Body of pancreas (tissue), 4 donors: Measurements from ENCODE around the gene SLAIN2. TPM values are rescaled to one million over a fixed set of nuclear protein-coding genes. Genes with fewer than 3 reads are reported as not detected.

ENCODE experiments used
- ATAC-seq: fragments of 150-250 bp; one replicate; pipeline ENCODE4 v1.9.1; 2016
- DNase-seq, 4 donors: peaks; one replicate each; pipeline ENCODE4 v3.0.0-alpha.2; 2019
- H3K27ac ChIP-seq, 4 donors: fragments of 200-600 bp; sonication (generic); 1 replicate in 3 of 4; 2 replicates in 1 of 4; pipeline versions ENCODE4 v1.5.1 to v1.6.1; 2016 to 2019; ENCODE audit warnings: mild to moderate bottlenecking in 1 of 4, mixed read lengths in 1 of 4, moderate library complexity in 1 of 4
- H3K27me3 ChIP-seq, 2 donors: fragments of 200-600 bp; sonication (generic); one replicate each; pipeline ENCODE4 v1.6.0; 2016; ENCODE audit warnings: mild to moderate bottlenecking in 1 of 2
- H3K36me3 ChIP-seq, 2 donors: fragments of 200-600 bp; sonication (generic); replicated peaks in 1 of 2; 2 replicates each; pipeline ENCODE4 v1.5.1; 2016; ENCODE audit warnings: low read depth in 2 of 2; ENCODE audit not compliant: insufficient read depth in 1 of 2
- H3K4me1 ChIP-seq: fragments of 200-600 bp; sonication (generic); one replicate; pipeline ENCODE4 v1.6.0; 2016
- H3K4me3 ChIP-seq, 2 donors: fragments of 200-600 bp; sonication (generic); 1 replicate in 1 of 2; 2 replicates in 1 of 2; pipeline ENCODE4 v1.5.1; 2016 to 2019
- H3K9me3 ChIP-seq, 3 donors: fragments of 200-600 bp; sonication (generic); 1 replicate in 2 of 3; 2 replicates in 1 of 3; pipeline ENCODE4 v1.5.1; 2016
- CTCF ChIP-seq, 7 experiments: fragments of 450-650 bp in 4 of 7; fragments of 200-600 bp in 3 of 7; sonication (generic) in 3 of 7; IDR thresholded peaks; one replicate each; pipeline ENCODE4 v1.5.1; 2016 to 2019; ENCODE audit warnings: antibody characterized with exemption in 7 of 7
- POLR2A ChIP-seq, 3 donors: fragments of 450-650 bp; IDR thresholded peaks; one replicate each; pipeline ENCODE4 v1.6.1; 2016; ENCODE audit warnings: antibody characterized with exemption in 3 of 3, mild to moderate bottlenecking in 2 of 3
- WGBS, 2 donors: methylation state at CpG; one replicate each; pipeline ENCODE4 v1.1.5; 2017; 5-methylcytosine and 5-hydroxymethylcytosine counted together
- intact Hi-C: fragments of 100-400 bp; cut with DNase I; formaldehyde crosslinking; loops from one replicate; pipeline ENCODE4 v1.15.1; 2023
- total RNA-seq, 2 donors: library from RNA; depleted of rRNA; stranded (reverse); fragments of >200 nt; gene quantifications; one replicate each; pipeline ENCODE4 v1.1.0, GENCODE V29; 2016

Gene SLAIN2
- total RNA-seq, 2 donors from 2014 or later: 13.2 to 17.1 TPM

DNA sequence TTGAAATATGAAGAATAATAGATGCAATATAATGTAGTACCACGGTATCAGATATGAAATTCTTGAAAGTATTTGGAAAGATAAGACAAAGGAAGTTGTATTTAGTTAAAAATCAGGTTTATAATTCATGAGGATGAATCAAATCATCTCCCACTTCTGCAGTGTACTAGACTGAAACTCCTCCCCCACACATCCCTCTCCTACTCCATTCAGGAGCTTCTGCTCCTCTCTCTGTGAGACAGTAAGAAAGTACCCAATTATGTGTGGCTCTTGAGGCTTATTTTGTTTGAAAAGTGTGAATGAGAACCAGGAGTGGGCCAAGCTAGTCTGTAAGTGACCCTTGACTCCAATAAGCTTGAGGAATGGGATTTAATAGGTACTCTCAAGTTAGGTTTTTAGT lies 9.5 kb downstream of the SLAIN2 start:
- DNase-seq (no peak), ATAC-seq (no peak)
- WGBS, 2 donors: 67 to 73% methylated on average over 1 of the region's 1 CpG
- TF ChIP-seq POLR2A (IDR thresholded peaks at IDR 0.05) (no peak), CTCF (IDR thresholded peaks at IDR 0.05) (no peak)
- intact Hi-C loops: no loop called here
- Histone ChIP-seq H3K9me3 (no peaks in the 10 kb centered on the region), H3K4me3 (no peak overlapping the region), H3K36me3 (no peaks in the 10 kb centered on the region), H3K4me1 (peaks cover 25% of the 10 kb centered on the region), H3K27me3 (no peaks in the 10 kb centered on the region), H3K27ac (no peak overlapping the region)

DNA sequence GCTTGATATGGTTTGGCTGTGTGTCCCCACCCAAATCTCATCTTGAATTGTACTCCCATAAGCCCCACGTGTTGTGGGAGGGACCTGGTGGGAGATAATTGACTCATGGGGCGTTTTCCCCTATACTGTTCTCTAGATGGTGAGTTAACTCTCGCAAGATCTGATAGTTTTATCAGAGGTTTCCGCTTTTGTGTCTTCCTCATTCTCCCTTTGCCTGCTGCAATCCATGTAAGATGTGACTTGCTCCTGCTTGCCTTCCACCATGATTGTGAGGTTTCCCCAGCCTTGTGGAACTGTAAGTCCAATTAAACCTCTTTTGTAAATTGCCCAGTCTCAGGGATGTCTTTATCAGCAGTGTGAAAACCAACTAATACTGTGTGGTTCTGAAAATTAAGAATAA lies 11.5 kb downstream of the SLAIN2 start:
- ATAC-seq (no peak), DNase-seq (no peak)
- Histone ChIP-seq H3K36me3 (no peaks in the 10 kb centered on the region), H3K27ac (no peak overlapping the region), H3K9me3 (no peaks in the 10 kb centered on the region), H3K4me1 (peaks cover 25% of the 10 kb centered on the region), H3K27me3 (no peaks in the 10 kb centered on the region), H3K4me3 (no peak overlapping the region)
- TF ChIP-seq CTCF (IDR thresholded peaks at IDR 0.05): no peak
- no peak for TF ChIP-seq POLR2A (IDR thresholded peaks at IDR 0.05)
- WGBS, 2 donors: 93% methylated on average over 4 of the region's 4 CpGs
- intact Hi-C loops: no loop called here

DNA sequence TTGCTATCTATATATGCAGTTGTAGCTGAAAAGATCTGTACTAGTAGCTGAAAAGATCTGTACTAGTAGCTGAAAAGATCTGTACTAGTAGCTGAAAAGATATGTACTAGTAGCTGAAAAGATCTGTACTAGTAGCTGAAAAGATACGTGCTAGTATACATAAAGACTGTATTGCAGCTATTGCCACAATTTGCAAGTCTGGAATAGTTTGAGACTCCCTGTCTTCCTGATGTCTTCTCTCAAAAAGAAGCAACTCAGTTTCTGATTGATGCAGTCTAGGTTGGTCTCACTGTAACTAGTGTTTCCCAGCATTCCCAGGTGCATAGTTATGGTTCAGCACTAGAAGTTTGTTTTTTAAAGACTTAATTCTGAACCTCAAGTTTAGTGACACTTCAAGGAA lies 15.0 kb downstream of the SLAIN2 start:
- 89 to 90% methylated on average over 1 of the region's 1 CpG for WGBS, 2 donors
- TF ChIP-seq CTCF (IDR thresholded peaks at IDR 0.05): no peak
- TF ChIP-seq POLR2A (IDR thresholded peaks at IDR 0.05): no peak
- H3K36me3 ChIP-seq: no peaks in the 10 kb centered on the region
- H3K4me3 ChIP-seq: no peak overlapping the region
- DNase-seq (no peak), ATAC-seq (no peak)
- no peaks in the 10 kb centered on the region for H3K27me3 ChIP-seq
- no peaks in the 10 kb centered on the region for H3K9me3 ChIP-seq
- no peak overlapping the region for H3K27ac ChIP-seq
- H3K4me1 ChIP-seq: peaks cover 8% of the 10 kb centered on the region
- intact Hi-C loops: no loop called here

- Histone ChIP-seq H3K36me3 (no peaks in the 10 kb centered on the region), H3K4me3 (no peak overlapping the region), H3K27me3 (no peaks in the 10 kb centered on the region), H3K27ac (no peak overlapping the region), H3K9me3 (no peaks in the 10 kb centered on the region), H3K4me1 (no peaks in the 10 kb centered on the region)
- 66 to 78% methylated on average over 4 of the region's 4 CpGs for WGBS, 2 donors
- TF ChIP-seq CTCF (IDR thresholded peaks at IDR 0.05) (no peak), POLR2A (IDR thresholded peaks at IDR 0.05) (no peak)
- intact Hi-C loops: no loop called here
- no peak for ATAC-seq
- DNase-seq: no peak
Measured at GRCh38 chr4:48360285-48361011, 19.1 kb downstream of the SLAIN2 start.

- Histone ChIP-seq H3K27me3 (no peaks in the 10 kb centered on the region), H3K27ac (no peak overlapping the region), H3K4me3 (no peak overlapping the region), H3K4me1 (no peaks in the 10 kb centered on the region), H3K36me3 (no peaks in the 10 kb centered on the region), H3K9me3 (no peaks in the 10 kb centered on the region)
- 90% methylated on average over 1 of the region's 1 CpG for WGBS, 2 donors
- TF ChIP-seq POLR2A (IDR thresholded peaks at IDR 0.05): no peak
- no peak for TF ChIP-seq CTCF (IDR thresholded peaks at IDR 0.05)
- intact Hi-C loops: no loop called here
- DNase-seq (no peak), ATAC-seq (no peak)
Measured at GRCh38 chr4:48361012-48361400, 19.7 kb downstream of the SLAIN2 start.
